SH-SY5Y (cell line): ENCODE data around the gene EGFL7.

Experiments
- GATA2 ChIP-seq: IDR thresholded peaks from 2 replicates; pipeline ENCODE4 v1.6.1; 2011; ENCODE audit warnings: mild to moderate bottlenecking, low read depth, low read length
- GATA3 ChIP-seq: IDR thresholded peaks from 2 replicates; pipeline ENCODE4 v1.6.1; 2011; ENCODE audit warnings: low read depth, mild to moderate bottlenecking, low read length, moderate library complexity

The EGFL7 gene

DNA sequence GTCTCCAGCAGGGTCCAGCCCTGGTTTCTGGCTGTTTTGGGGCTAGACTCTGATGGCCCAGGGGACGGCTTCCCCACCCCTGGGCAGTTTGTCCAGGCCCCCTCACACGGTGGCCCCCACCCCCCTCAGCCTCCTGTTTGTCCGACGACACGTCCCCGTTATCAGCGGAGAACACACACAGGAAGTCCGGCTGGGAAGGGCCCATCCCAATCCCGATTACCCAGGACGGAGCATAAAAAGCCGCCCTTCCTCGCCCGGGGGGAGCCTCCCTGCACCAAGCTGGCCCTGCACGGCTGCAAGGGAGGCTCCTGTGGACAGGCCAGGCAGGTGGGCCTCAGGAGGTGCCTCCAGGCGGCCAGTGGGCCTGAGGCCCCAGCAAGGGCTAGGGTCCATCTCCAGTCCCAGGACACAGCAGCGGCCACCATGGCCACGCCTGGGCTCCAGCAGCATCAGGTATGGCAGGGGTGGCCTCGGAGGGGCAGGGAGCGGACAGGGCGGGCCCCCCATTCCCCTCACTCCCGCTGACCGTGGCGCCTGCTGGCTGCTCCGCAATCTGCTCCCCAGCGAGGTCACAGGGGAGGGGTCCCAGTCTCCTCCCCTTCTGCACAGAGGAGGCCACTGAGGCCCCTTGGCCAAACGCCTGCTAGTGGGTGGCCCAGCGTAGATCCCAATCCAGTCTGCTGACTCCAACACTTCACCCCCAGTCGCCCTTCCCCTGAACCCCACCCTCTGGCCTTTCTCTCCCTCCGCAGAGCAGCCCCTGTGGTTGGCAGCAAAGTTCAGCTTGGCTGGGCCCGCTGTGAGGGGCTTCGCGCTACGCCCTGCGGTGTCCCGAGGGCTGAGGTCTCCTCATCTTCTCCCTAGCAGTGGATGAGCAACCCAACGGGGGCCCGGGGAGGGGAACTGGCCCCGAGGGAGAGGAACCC lies at the start of gene EGFL7:
Gene EGFL7, plus strand, starts transcription at position 261 of the 926 bp plus-strand sequence. CDS start 5,367 bp downstream, outside the sequence.
- no peak for TF ChIP-seq GATA2
- no peak for TF ChIP-seq GATA3

DNA sequence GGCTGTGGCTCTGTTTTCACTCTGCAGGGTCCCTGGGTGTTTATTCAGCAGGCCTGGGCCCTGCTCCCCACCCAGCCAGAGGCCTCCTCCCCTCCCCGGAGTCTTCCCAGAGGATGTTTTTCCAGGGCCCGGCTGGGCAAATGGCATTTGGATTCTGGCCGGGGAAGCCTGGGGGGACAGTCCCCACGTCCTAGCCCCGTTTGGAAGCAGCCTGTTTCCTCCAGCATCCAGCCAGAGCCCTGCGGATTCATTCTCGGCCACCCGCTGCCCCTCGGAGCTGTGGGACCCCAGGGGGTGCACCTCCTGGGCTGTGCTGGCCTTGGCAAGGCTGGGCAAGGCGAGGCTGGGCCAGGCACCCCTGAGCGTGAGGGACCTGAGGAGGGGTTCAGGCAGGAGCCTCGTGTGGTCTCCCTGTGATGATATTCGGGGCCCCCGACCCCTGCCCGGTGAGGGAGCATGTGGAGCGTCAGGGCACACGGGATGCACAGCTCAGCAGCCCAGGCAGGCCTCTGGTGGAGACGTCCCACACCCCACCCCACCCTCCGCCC lies 48.8 kb upstream of the EGFL7 start:
- TF ChIP-seq GATA2 = no peak

DNA sequence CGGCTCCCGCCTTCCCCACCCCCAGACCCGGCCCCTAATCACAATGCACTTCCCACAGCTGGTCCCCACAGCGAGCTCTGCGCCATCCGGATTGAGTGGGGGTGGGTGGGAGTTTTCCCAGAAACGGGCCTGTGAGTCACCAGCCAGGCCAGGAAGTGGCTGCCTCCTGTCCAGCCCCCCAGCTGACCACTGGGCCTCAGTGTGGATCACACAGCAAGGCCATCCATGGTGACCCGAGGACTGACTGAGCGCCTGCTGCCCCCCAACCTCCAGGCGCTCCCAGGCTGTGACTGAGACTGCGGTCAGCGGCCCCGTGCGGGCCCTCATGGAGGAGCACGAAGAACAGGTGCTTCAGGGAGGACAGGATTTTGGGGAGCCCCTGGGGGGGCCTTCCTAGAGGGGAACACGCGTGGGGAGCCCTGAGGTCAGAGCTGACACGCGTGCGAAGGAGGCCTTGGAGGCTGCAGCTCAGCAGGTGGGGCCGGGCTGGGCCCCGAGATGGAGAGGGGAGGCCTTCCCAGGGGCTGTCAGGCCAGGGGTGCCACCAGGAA lies 48.3 kb upstream of the EGFL7 start:
- no peak for TF ChIP-seq GATA2
- TF ChIP-seq GATA3 = no peak

DNA sequence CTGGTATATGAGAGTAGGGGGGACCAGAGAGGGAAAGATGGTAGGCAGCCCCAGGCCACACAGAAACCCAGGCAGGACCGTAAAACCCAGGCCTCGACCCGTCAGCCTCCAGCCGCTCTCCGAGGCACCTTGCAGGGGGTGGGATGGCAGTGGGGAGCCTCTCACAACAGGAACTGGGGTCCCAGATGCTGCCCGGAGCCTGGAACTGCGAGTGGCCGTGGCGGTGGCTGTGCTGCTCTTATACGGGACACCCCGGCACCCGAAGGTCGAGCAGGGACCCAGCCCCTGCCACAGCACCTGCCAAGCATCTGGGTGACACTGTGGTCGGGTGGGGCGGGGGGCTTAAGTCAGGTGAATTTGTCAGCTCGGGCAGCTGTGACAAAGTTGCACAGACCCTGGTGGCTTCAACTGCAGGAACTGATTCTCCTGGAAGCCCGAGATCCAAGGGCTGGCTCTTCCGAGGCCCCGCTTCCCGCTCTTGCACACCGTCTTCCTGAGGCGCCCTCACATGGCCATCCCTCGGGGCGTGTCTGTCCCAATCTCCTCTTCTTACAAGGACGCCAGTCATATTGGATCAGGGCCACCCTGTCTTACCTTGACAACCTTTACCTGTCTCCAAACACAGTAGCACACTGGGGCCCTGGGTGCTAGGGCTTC lies 47.6 kb upstream of the EGFL7 start:
- TF ChIP-seq GATA3 (no peak), GATA2 (no peak)

DNA sequence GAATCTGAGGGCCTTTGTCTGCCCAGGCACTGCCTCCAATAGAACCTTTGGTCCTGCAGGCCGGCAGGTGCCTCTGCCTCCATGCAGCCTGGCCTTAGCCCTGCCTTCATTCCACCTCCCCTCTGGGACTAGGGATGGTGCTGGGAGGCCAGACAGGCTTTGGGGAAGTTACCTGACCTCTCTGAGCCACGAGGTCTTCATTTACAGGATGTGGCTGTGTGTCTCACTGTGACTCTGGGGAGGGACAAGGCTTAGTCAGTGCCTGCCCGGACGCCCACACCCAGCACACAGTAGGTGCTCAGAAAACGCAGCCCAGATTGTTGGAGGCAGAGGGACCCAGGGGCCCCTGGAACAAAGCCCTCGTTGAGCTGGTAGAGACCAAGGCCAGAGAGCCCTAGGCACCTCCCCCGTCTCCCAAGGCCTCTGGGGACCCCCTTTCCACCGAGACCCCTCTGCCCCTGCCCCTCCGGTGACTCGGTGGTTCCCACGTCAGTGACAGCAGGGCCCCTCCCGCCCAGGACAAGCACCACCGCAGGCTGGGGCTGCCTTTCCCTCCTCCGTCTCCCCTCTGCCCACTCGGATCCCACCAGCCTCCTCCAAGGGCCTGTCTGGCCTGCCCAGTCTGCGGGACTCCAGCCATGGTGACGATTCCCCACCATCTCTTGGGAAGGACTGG lies 46.9 kb upstream of the EGFL7 start:
- TF ChIP-seq GATA3 = no peak

DNA sequence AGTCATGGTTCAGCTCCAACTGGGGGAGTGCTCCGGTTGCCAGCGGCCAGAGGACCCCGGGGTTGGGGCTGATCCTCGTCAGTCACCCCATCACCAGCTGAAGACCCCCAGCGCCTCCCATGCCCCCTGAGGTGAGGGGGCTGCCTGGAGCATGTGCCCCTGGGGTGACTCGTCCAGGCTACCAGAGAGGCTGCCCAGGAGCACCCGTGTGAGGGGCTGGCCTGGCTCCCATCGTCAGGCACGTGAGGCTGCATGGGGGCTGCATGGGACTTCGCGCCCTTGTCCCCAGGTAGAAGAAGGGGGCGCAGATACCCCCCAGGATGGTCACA lies 46.4 kb upstream of the EGFL7 start:
- TF ChIP-seq GATA3 (no peak), GATA2 (no peak)

DNA sequence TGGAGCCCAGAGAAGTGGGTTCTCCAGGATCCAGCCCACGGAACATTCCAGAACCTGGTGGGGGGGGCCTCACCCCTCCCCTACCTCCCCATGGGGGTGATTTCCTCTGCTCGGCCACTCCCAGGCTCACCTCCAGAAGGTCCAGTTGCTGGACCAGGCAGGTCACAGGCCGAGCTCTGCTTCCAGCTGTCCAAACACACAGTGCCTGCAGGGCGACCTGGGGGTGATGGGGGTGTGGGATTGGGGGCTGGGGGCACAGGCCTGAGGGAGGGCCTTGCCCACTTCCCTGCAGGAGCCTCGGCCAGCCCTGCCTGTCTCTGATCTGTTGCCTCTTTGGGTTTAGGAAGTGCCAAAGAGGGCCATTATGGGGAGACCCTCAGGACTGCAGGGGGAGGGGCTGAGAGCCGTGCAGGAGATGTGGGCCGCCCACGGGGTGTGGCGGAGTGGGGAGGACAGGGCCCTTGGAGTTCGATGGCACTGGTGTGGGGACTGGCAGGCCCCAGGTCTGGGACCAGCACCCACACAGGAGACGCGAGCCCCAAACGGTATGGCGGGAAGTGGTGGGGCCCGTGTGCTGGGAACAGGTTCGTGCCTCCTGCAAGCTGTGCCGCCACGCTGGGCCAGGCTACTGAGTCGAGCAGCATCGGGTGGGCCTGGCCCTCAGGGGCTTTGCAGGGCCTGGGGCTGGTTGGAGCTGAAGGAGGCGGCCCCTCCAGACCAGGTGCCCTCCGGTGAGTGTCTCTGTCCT lies 45.6 kb upstream of the EGFL7 start:
- TF ChIP-seq GATA3 (no peak), GATA2 (no peak)

DNA sequence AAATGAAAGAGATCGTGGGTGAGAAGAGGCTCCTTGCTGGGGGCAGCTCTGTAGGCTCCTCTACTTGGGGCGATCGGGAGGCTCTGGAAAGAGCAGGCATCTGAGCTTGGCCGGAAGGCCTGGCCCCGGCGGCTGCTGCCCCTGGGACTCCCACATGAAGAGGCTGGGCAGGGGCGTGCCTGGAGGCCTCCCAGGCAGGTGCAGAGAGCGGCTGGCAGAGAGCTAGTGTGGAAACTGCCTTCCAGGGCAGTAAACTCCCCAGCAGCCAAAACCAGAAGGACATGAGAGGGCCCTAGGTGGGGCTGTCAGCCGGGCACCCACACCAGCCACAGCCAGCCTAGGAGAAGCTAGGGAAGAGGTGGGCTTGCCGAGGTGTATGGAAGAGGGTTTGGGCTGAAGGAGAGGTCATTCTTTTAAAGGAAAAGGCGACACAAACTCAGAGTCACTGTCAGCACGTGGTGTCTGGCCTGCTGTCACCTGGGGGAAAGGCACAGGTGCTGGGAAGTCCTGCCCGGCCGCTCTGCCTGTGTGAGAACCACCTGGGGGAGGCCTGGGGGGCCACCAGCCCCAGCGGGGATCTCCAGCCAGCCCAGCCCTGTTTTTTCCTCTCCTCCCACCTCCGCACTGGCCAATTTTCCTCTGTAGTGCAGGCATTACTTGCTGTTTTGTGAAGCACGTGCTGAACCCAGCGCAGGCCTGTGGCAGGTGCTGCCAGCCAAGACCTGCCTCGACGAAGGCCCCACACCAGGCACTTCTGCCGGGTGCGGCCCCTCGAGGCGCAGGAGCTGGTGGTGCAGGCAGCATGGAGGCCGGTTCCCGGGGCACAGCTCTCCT lies 44.8 kb upstream of the EGFL7 start:
- TF ChIP-seq GATA3 (no peak), GATA2 (no peak)

DNA sequence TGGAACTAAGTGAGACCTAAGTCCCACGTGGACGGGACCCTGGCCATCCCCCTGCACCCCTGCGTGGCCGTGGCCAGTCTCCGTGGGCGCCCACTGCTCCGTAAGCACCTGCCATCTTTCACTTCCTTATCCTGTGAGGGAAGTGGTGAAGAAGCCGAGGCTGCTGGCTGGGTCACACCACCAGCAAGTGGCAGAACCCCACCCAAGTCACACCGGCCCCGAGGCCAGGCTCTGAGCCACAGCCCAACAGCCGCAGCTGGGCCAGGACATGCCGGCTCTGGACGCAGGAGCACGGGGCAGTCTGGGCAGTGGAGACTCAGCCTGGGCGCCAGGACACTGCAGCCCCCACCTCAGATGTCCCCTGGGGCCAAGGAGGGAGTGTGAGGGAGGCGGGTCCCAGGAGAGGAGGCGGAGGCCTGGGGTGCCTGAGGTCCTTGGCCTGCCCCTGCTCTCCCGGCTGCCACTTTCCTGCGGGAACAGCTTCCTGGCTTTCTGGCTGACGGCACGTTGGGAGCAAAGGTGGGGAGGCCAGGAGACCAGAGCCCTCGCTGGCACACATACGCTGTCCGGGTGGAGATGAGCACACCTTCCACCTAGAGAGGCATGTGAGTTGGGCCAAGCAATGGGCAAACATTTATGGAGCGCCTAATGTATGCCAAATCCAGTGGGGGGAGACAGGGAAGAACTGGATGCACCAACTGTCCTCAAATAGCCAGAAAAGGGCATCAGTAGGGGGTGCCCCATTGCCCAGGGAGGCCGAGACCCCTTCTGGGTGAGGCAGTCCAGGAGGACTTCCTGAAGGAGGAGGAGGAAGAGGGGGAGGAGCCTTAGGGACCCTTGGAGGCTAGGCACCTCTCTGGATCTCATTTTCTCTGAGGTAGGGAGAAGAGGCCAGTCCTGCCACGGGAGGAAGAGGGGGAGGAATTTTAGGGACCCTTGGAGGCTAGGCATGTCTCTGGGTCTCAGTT lies 43.9 kb upstream of the EGFL7 start:
- TF ChIP-seq GATA2 = no peak
- TF ChIP-seq GATA3 = no peak

DNA sequence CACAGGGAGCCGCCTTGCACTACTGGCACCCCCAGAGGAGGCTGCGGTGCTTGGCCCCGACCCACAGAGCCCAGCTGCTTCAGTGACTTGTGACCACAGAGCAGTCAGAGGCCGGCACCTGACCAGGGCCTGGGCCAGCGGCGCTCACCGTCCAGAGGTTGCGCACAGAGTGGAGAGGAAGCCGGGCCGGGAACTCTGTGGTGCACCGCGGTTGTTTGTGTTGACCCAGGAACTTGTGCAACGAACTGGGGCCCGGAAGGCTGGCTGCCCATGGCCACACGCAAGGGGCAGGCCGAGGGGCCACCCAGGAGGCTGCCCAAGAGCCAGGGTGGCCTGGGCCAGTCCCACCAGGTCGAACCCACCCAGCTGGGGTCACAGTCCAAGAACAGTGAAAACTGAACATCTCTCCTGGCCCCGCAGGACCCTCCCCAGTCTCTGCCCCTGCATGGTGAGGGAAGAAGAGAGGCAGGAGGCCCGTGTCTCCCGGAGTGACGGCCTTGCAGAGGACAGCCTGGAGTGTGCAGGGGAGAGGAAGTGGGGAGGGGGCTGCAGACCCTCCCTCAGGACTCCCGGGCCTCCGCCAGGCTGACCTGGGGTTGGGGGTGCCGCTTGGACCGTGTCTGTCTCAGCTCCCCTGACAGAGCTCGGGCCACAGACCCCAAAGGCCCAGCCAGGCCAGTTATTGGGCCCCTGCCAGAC lies 42.8 kb upstream of the EGFL7 start:
- TF ChIP-seq GATA2 (no peak), GATA3 (no peak)

DNA sequence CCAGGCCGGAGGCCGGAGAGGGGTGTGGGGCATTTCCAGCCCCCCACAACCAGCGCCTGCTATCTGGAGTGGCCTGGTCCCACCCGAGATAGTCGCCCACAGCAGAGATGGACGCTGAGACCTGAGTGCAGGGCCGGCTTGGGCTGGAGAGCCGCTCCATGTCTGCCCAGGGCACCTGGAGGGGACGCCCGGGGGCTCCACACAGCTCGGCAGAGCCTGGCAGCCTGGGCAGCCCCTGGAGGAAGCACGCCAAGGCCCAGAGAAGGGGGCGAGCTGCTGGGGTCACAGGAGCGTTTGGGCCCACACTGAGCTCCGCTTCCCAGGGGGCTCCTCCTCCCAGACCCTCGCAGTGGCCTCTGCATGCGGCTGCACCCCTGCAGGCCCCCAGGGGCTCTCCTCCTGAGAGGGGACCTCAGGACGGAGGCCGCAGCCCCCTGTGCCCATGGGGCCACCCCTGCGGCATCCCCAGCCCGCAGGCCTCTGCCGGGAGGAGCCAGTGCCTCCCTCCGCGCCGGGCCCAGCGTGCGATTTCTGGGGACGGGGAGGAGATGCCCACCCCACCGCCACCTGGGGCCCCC lies 42.2 kb upstream of the EGFL7 start:
- TF ChIP-seq GATA2 (no peak), GATA3 (no peak)
